ENCODE data around the gene TMEM87A. TPM values are rescaled to one million over a fixed set of nuclear protein-coding genes. Genes with fewer than 3 reads are reported as not detected.

The TMEM87A gene
- total RNA-seq, 2 experiments from 2014 or later: 23.6 to 24.7 TPM

DNA sequence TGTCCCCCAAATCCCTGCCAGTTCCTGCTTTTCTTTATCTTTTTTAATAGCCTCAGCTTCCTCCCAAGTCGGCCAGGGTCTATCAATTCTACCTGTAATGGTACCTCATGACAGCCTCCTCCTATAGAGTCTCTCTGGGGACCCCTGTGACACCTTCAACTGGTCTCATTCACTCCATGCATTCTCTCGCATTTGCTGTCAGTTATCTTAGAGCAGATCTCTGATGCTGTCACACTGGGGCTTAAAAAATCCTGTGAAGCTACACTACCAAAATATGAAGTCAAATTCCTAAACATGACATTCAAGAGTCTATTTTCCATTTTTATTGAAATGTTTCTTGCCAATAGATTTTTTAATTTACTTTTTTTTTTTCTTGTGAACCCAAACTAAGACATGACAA lies 70.6 kb downstream of the TMEM87A start:
- H3K9me3 Mint-ChIP-seq: no peaks in the 10 kb centered on the region
- H3K36me3 Mint-ChIP-seq (ENCODE audit: low read depth): peaks cover 33% of the 10 kb centered on the region
- peaks cover 44% of the 10 kb centered on the region for H3K4me1 Mint-ChIP-seq (ENCODE audit: low read depth)
- no peaks in the 10 kb centered on the region for H3K27me3 Mint-ChIP-seq
- ChIA-PET POLR2A (no interaction called here), CTCF (no interaction called here)
- intact Hi-C loops (cut with micrococcal nuclease): no loop called here
- DNase-seq (no peak), ATAC-seq (no peak)
- H3K4me3 Mint-ChIP-seq: no peak overlapping the region
- TF ChIP-seq, protein P1, sequence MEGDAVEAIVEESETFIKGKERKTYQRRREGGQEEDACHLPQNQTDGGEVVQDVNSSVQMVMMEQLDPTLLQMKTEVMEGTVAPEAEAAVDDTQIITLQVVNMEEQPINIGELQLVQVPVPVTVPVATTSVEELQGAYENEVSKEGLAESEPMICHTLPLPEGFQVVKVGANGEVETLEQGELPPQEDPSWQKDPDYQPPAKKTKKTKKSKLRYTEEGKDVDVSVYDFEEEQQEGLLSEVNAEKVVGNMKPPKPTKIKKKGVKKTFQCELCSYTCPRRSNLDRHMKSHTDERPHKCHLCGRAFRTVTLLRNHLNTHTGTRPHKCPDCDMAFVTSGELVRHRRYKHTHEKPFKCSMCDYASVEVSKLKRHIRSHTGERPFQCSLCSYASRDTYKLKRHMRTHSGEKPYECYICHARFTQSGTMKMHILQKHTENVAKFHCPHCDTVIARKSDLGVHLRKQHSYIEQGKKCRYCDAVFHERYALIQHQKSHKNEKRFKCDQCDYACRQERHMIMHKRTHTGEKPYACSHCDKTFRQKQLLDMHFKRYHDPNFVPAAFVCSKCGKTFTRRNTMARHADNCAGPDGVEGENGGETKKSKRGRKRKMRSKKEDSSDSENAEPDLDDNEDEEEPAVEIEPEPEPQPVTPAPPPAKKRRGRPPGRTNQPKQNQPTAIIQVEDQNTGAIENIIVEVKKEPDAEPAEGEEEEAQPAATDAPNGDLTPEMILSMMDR (IDR thresholded peaks at IDR 0.05): no peak
- H3K27ac Mint-ChIP-seq: no peak overlapping the region

- ChIA-PET CTCF (no interaction called here), POLR2A (no interaction called here)
- Mint-ChIP-seq H3K9me3 (no peaks in the 10 kb centered on the region), H3K4me3 (no peak overlapping the region), H3K27me3 (no peaks in the 10 kb centered on the region), H3K36me3 (ENCODE audit: low read depth) (peaks cover 36% of the 10 kb centered on the region), H3K4me1 (ENCODE audit: low read depth) (peaks cover 37% of the 10 kb centered on the region), H3K27ac (no peak overlapping the region)
- ATAC-seq (no peak), DNase-seq (no peak)
- TF ChIP-seq, protein P1 (IDR thresholded peaks at IDR 0.05): no peak
- intact Hi-C loops (cut with micrococcal nuclease): no loop called here
These were observed 71.4 kb downstream of the TMEM87A start for GRCh38 chr15:42201801-42202200.

DNA sequence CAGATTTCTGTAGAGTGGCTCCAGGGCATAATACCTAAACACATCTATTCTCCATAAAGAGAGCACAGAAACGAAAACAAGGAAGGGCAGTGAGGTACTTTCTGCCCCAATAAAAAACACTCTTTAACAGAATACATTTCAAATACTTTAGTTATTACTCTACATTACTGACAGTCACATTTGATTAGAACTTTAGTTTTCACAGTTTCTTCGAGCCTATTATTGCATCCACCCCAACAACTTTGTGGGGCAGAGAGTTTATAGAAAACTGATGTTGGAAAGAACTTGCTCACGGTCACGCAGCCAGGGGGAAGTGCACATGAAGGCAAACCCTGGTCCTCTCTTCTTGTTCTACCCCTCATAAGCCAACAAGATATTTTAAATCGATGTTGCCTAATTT lies 74.1 kb downstream of the TMEM87A start:
- POLR2A ChIA-PET: interaction anchor here (1.1 to 1.7 kb wide), 3 partner anchors 8 to 31 kb away, joined by 3 to 5 read pairs (median 4); no protein-coding TSS in a partner anchor

GRCh38 chr15:42198516-42198915 lies 74.7 kb downstream of the TMEM87A start:
- ChIA-PET POLR2A (interaction anchor here (1.1 to 1.7 kb wide), 3 partner anchors 9 to 32 kb away, joined by 3 to 5 read pairs (median 4); no protein-coding TSS in a partner anchor), CTCF (no interaction called here)
- Mint-ChIP-seq H3K27me3 (no peaks in the 10 kb centered on the region), H3K36me3 (ENCODE audit: low read depth) (peaks cover 48% of the 10 kb centered on the region), H3K4me1 (ENCODE audit: low read depth) (peaks cover 28% of the 10 kb centered on the region), H3K27ac (no peak overlapping the region), H3K9me3 (peaks cover 3% of the 10 kb centered on the region), H3K4me3 (no peak overlapping the region)
- no peak for ATAC-seq
- intact Hi-C loops (cut with micrococcal nuclease): no loop called here
- TF ChIP-seq, protein P1 (IDR thresholded peaks at IDR 0.05): no peak
- DNase-seq: no peak

More for the DNA sequence above, 74.1 kb downstream of the TMEM87A start:
- H3K27ac Mint-ChIP-seq: peak overlapping the region; percentile 20
- H3K9me3 Mint-ChIP-seq: peaks cover 3% of the 10 kb centered on the region
- DNase-seq: no peak
- CTCF ChIA-PET: no interaction called here
- peaks cover 51% of the 10 kb centered on the region for H3K36me3 Mint-ChIP-seq (ENCODE audit: low read depth)
- TF ChIP-seq, protein P1 (IDR thresholded peaks at IDR 0.05): no peak
- intact Hi-C loops (cut with micrococcal nuclease): no loop called here
- no peak overlapping the region for H3K4me3 Mint-ChIP-seq
- peaks cover 26% of the 10 kb centered on the region for H3K4me1 Mint-ChIP-seq (ENCODE audit: low read depth)
- H3K27me3 Mint-ChIP-seq: no peaks in the 10 kb centered on the region
- no peak for ATAC-seq

- CTCF ChIA-PET: interaction anchor here (1.4 kb wide), 1 partner anchor 13 kb away, joined by 8 read pairs; the partner anchor contains the start of gene VPS39
- peak overlapping the region; percentile 76 for H3K27ac Mint-ChIP-seq
These were observed 78.7 kb downstream of the TMEM87A start for GRCh38 chr15:42194513-42194912.

More at GRCh38 chr15:42194513-42194912, 78.7 kb downstream of the TMEM87A start:
- peaks cover 47% of the 10 kb centered on the region for H3K4me1 Mint-ChIP-seq (ENCODE audit: low read depth)
- DNase-seq (peak; percentile 16), ATAC-seq (no peak)
- no peaks in the 10 kb centered on the region for H3K27me3 Mint-ChIP-seq
- intact Hi-C loops (cut with micrococcal nuclease): no loop called here
- H3K4me3 Mint-ChIP-seq: no peak overlapping the region
- POLR2A ChIA-PET: interaction anchor here (1.2 kb wide), 1 partner anchor 79 kb away, joined by 4 read pairs; the partner anchor contains the start of genes GANC and TMEM87A
- TF ChIP-seq, protein P1 (IDR thresholded peaks at IDR 0.05): no peak
- H3K9me3 Mint-ChIP-seq: peaks cover 3% of the 10 kb centered on the region
- peaks cover 49% of the 10 kb centered on the region for H3K36me3 Mint-ChIP-seq (ENCODE audit: low read depth)

Data from activated CD8-positive, alpha-beta T cell treated with anti-CD3 and anti-CD28 coated beads for 36 hours (primary cell).